Naive B cell (primary cell): ENCODE data around the gene TTLL8. TPM values are rescaled to one million over a fixed set of nuclear protein-coding genes. Genes with fewer than 3 reads are reported as not detected.
A peak's percentile ranks its signal among the peaks of the same experiment; 100 is the strongest.

Source experiments
- ATAC-seq, 2 donors: fragments of 150-1000 bp; cut with Tn5 transposase; 2 replicates each; pipeline ENCODE4 v1.10.0; 2021; ENCODE audit warnings: low read depth in 2 of 2, mild to moderate bottlenecking in 2 of 2, moderate library complexity in 2 of 2
- DNase-seq: peaks from one replicate; pipeline ENCODE4 v3.0.0; 2022
- H3K27ac Mint-ChIP-seq, 6 donors: one replicate each; pipeline ENCODE4 v1.8.0; 2020 to 2022; ENCODE audit warnings: mild to moderate bottlenecking in 6 of 6, mixed read lengths in 6 of 6, moderate library complexity in 5 of 6, inconsistent platforms in 2 of 6
- H3K27me3 Mint-ChIP-seq, 3 donors: one replicate each; pipeline ENCODE4 v1.8.0; 2021 to 2022; ENCODE audit warnings: mixed read lengths in 3 of 3, mild to moderate bottlenecking in 1 of 3
- H3K36me3 Mint-ChIP-seq, 2 donors: one replicate each; pipeline ENCODE4 v1.8.0; 2020 to 2022; ENCODE audit warnings: mixed read lengths in 2 of 2, inconsistent platforms in 1 of 2, mild to moderate bottlenecking in 1 of 2
- H3K4me1 Mint-ChIP-seq, 3 donors: one replicate each; pipeline ENCODE4 v1.8.0; 2020 to 2022; ENCODE audit warnings: mixed read lengths in 3 of 3, inconsistent platforms in 1 of 3, mild to moderate bottlenecking in 1 of 3, moderate library complexity in 1 of 3
- H3K4me3 Mint-ChIP-seq, 8 donors: one replicate each; pipeline ENCODE4 v1.8.0; 2020 to 2022; ENCODE audit warnings: mild to moderate bottlenecking in 8 of 8, mixed read lengths in 8 of 8, moderate library complexity in 8 of 8, inconsistent platforms in 2 of 8
- H3K9me3 Mint-ChIP-seq, 7 donors: one replicate each; pipeline ENCODE4 v1.8.0; 2020 to 2022; ENCODE audit warnings: mixed read lengths in 7 of 7, mild to moderate bottlenecking in 5 of 7, inconsistent platforms in 2 of 7, moderate library complexity in 1 of 7
- polyA plus RNA-seq, 6 donors: library from polyadenylated mRNA; unstranded; fragments of 300-500 nt; fragmentation: Illumina TruSeq; gene quantifications; one replicate each; pipeline ENCODE4 v1.2.3, GENCODE V29; 2021; ENCODE audit warnings: low read depth in 6 of 6

The TTLL8 gene
- polyA plus RNA-seq, 6 donors from 2014 or later: not detected

GRCh38 chr22:50080077-50080465 is 22.0 kb upstream of the TTLL8 start:
- Mint-ChIP-seq H3K9me3 (peaks cover 0 to 2% (median 0%) of the 10 kb centered on the region in 7 donors), H3K4me1 (peaks cover 5 to 9% (median 6%) of the 10 kb centered on the region in 3 donors), H3K4me3 (no peak overlapping the region), H3K36me3 (no peaks in the 10 kb centered on the region), H3K27me3 (peaks cover 9 to 43% (median 34%) of the 10 kb centered on the region in 3 donors), H3K27ac (no peak overlapping the region)
- DNase-seq (no peak), ATAC-seq (no peak)

GRCh38 chr22:50078761-50079160 is 20.7 kb upstream of the TTLL8 start:
- Mint-ChIP-seq H3K9me3 (peaks cover 0 to 2% (median 0%) of the 10 kb centered on the region in 7 donors), H3K4me3 (no peak overlapping the region), H3K36me3 (no peaks in the 10 kb centered on the region), H3K27ac (no peak overlapping the region), H3K4me1 (peaks cover 4 to 9% (median 6%) of the 10 kb centered on the region in 3 donors), H3K27me3 (peaks cover 3 to 36% (median 30%) of the 10 kb centered on the region in 3 donors)
- ATAC-seq: no peak
- no peak for DNase-seq

GRCh38 chr22:50078246-50078645 is 20.1 kb upstream of the TTLL8 start:
- Mint-ChIP-seq H3K36me3 (no peaks in the 10 kb centered on the region), H3K4me1 (peaks cover 4 to 8% (median 6%) of the 10 kb centered on the region in 3 donors), H3K27me3 (peaks cover 3 to 31% (median 25%) of the 10 kb centered on the region in 3 donors), H3K9me3 (peaks cover 0 to 2% (median 0%) of the 10 kb centered on the region in 7 donors), H3K4me3 (no peak overlapping the region), H3K27ac (no peak overlapping the region)
- DNase-seq: no peak
- no peak for ATAC-seq

GRCh38 chr22:50076646-50077535 is 18.8 kb upstream of the TTLL8 start:
- Mint-ChIP-seq H3K36me3 (no peaks in the 10 kb centered on the region), H3K4me1 (peaks cover 0 to 4% (median 4%) of the 10 kb centered on the region in 3 donors), H3K9me3 (peaks cover 0 to 2% (median 0%) of the 10 kb centered on the region in 7 donors), H3K27me3 (peaks cover 3 to 22% (median 15%) of the 10 kb centered on the region in 3 donors), H3K4me3 (no peak overlapping the region), H3K27ac (no peak overlapping the region)
- no peak for DNase-seq
- no peak for ATAC-seq

GRCh38 chr22:50074551-50075530 is 16.7 kb upstream of the TTLL8 start:
- peaks cover 0 to 2% (median 0%) of the 10 kb centered on the region in 7 donors for H3K9me3 Mint-ChIP-seq
- no peak for ATAC-seq
- peaks cover 0 to 4% (median 4%) of the 10 kb centered on the region in 3 donors for H3K4me1 Mint-ChIP-seq
- H3K36me3 Mint-ChIP-seq: no peaks in the 10 kb centered on the region
- no peak for DNase-seq
- H3K4me3 Mint-ChIP-seq: no peak overlapping the region
- H3K27ac Mint-ChIP-seq: no peak overlapping the region
- H3K27me3 Mint-ChIP-seq: peaks cover 0 to 13% (median 3%) of the 10 kb centered on the region in 3 donors

GRCh38 chr22:50074056-50074455 is 16.0 kb upstream of the TTLL8 start:
- Mint-ChIP-seq H3K9me3 (peaks cover 0 to 2% (median 0%) of the 10 kb centered on the region in 7 donors), H3K4me3 (no peak overlapping the region), H3K27ac (no peak overlapping the region), H3K27me3 (peaks cover 0 to 13% (median 3%) of the 10 kb centered on the region in 3 donors), H3K36me3 (no peaks in the 10 kb centered on the region), H3K4me1 (peaks cover 0 to 4% (median 4%) of the 10 kb centered on the region in 3 donors)
- no peak for DNase-seq
- no peak for ATAC-seq

- H3K9me3 Mint-ChIP-seq: peaks cover 0 to 2% (median 0%) of the 10 kb centered on the region in 7 donors
- H3K4me1 Mint-ChIP-seq: peaks cover 0 to 4% (median 4%) of the 10 kb centered on the region in 3 donors
- H3K4me3 Mint-ChIP-seq: no peak overlapping the region
- H3K27ac Mint-ChIP-seq: no peak overlapping the region
- no peak for DNase-seq
- H3K36me3 Mint-ChIP-seq: no peaks in the 10 kb centered on the region
- H3K27me3 Mint-ChIP-seq: peaks cover 0 to 9% (median 0%) of the 10 kb centered on the region in 3 donors
- no peak for ATAC-seq
These were observed 14.8 kb upstream of the TTLL8 start for GRCh38 chr22:50072714-50073538.

- Mint-ChIP-seq H3K4me1 (peaks cover 0 to 4% (median 4%) of the 10 kb centered on the region in 3 donors), H3K27ac (no peak overlapping the region), H3K4me3 (no peak overlapping the region), H3K9me3 (peaks cover 0 to 2% (median 0%) of the 10 kb centered on the region in 7 donors), H3K27me3 (peaks cover 0 to 9% (median 0%) of the 10 kb centered on the region in 3 donors), H3K36me3 (no peaks in the 10 kb centered on the region)
- no peak for DNase-seq
- ATAC-seq: no peak
These were observed 14.1 kb upstream of the TTLL8 start for GRCh38 chr22:50072167-50072555.

DNA sequence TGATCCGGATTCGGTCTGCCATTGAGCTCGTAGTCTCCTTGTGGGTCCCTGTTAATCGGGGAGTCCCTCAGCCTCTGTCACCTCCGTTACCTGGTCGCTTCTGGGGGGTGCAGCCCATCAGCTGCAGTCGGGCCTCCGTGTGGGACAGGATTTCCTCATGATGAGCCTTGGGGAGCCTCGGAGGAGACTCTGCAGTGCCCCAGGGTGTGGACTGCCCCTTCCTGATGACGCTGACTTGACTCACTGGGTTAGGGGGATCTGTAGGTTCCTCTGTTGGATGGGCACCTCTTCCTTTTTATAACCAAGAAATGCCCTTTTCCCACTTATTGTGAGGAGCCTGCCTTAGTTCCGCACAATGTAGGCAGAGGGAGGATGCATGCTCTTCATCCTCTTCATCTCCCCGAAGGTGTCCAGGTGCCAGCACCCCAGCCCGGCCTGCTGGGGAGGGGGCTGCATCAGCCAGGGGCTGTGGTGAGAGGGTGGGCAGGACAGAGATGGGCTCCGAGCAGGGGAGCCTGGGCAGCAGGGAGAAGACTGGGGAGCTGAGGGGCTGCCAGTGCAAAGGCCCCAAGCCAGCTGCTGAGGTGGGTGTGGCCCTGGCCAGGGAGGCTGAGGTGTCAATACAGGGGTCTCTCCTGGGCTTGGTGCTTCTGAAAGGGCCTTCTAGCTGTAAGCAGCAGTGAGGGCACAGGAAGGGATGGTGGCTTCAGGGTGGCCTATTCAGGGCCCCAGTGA is 13.5 kb upstream of the TTLL8 start:
- Mint-ChIP-seq H3K27ac (no peak overlapping the region), H3K36me3 (no peaks in the 10 kb centered on the region), H3K27me3 (peaks cover 0 to 7% (median 0%) of the 10 kb centered on the region in 3 donors), H3K4me3 (no peak overlapping the region), H3K9me3 (peaks cover 0 to 2% (median 0%) of the 10 kb centered on the region in 7 donors), H3K4me1 (peaks cover 0 to 2% (median 2%) of the 10 kb centered on the region in 3 donors)
- ATAC-seq (no peak), DNase-seq (no peak)

- DNase-seq (no peak), ATAC-seq (no peak)
- peaks cover 0 to 5% (median 0%) of the 10 kb centered on the region in 3 donors for H3K27me3 Mint-ChIP-seq
- no peak overlapping the region for H3K27ac Mint-ChIP-seq
- H3K36me3 Mint-ChIP-seq: no peaks in the 10 kb centered on the region
- no peaks in the 10 kb centered on the region for H3K4me1 Mint-ChIP-seq
- no peak overlapping the region for H3K4me3 Mint-ChIP-seq
- no peaks in the 10 kb centered on the region for H3K9me3 Mint-ChIP-seq
These were observed 12.3 kb upstream of the TTLL8 start for GRCh38 chr22:50070366-50070765.

DNA sequence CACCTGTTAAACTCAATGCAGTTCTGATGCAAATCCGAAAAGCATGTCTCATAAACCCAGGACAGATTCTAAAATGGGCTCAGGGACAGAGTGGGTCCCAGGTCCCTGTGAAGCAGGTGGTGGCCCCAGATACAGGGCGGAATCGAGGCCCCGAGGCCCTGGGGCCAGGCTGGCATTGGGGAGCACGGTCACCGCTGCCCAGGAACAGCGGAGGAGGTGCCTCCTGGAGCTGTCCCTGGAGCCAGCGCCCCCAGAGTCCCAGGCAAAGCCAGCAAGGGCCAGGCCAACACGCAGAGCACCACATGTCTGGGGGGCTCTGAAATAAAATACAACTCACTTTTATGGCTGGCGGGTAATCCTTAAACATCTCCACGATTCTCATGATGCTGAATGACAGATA is 10.0 kb upstream of the TTLL8 start:
- no peak overlapping the region for H3K4me3 Mint-ChIP-seq
- no peaks in the 10 kb centered on the region for H3K36me3 Mint-ChIP-seq
- no peak overlapping the region for H3K27ac Mint-ChIP-seq
- H3K27me3 Mint-ChIP-seq: peaks cover 0 to 11% (median 0%) of the 10 kb centered on the region in 3 donors
- H3K9me3 Mint-ChIP-seq: no peaks in the 10 kb centered on the region
- DNase-seq: no peak
- ATAC-seq: no peak
- H3K4me1 Mint-ChIP-seq: no peaks in the 10 kb centered on the region

- no peak overlapping the region for H3K27ac Mint-ChIP-seq
- no peak for ATAC-seq
These were observed 9.1 kb upstream of the TTLL8 start for GRCh38 chr22:50067244-50067643.

More at GRCh38 chr22:50067244-50067643, 9.1 kb upstream of the TTLL8 start:
- no peaks in the 10 kb centered on the region for H3K36me3 Mint-ChIP-seq
- no peaks in the 10 kb centered on the region for H3K4me1 Mint-ChIP-seq
- H3K4me3 Mint-ChIP-seq: peak overlapping the region in 1 of 8 donors; percentile 37
- no peak for DNase-seq
- H3K27me3 Mint-ChIP-seq: peaks cover 0 to 19% (median 0%) of the 10 kb centered on the region in 3 donors
- H3K9me3 Mint-ChIP-seq: no peaks in the 10 kb centered on the region
